Progenitor cell of endocrine pancreas (in vitro differentiated cells): ENCODE results near the gene SLC38A8. TPM values are rescaled to one million over a fixed set of nuclear protein-coding genes. Genes with fewer than 3 reads are reported as not detected.

Experiments used
- DNase-seq: peaks from one replicate; pipeline ENCODE4 v3.0.0; 2021; ENCODE audit warnings: low spot score; ENCODE audit not compliant: unreplicated experiment
- H3K27ac Mint-ChIP-seq: 2 replicates; pipeline ENCODE4 v1.8.0; 2021; ENCODE audit warnings: mild to moderate bottlenecking, moderate library complexity, mixed read lengths
- H3K27me3 Mint-ChIP-seq: 2 replicates; pipeline ENCODE4 v1.8.0; 2021; ENCODE audit warnings: mixed read lengths
- H3K36me3 Mint-ChIP-seq: 2 replicates; pipeline ENCODE4 v1.8.0; 2022; ENCODE audit warnings: mixed read lengths; ENCODE audit not compliant: insufficient read depth
- H3K4me1 Mint-ChIP-seq: 2 replicates; pipeline ENCODE4 v1.8.0; 2021; ENCODE audit warnings: low read depth, mixed read lengths
- H3K4me3 Mint-ChIP-seq: 2 replicates; pipeline ENCODE4 v1.8.0; 2021; ENCODE audit warnings: low read depth, mild to moderate bottlenecking, moderate library complexity, mixed read lengths
- H3K9me3 Mint-ChIP-seq: 2 replicates; pipeline ENCODE4 v1.8.0; 2021; ENCODE audit warnings: low read depth, mixed read lengths
- CTCF ChIP-seq: fragments of 200-600 bp; sonication (generic); IDR thresholded peaks from one replicate; pipeline ENCODE4 v1.5.0; 2021; ENCODE audit warnings: antibody characterized with exemption, mild to moderate bottlenecking; ENCODE audit not compliant: unreplicated experiment
- total RNA-seq: library from RNA; stranded (reverse); gene quantifications from 2 replicates; pipeline ENCODE4 v1.2.1, GENCODE V29; 2021

The SLC38A8 gene
- total RNA-seq, 1 donor from 2014 or later, result 0.24 TPM

GRCh38 chr16:84082835-84083569, 40.4 kb upstream of the SLC38A8 start:
- no peak for TF ChIP-seq CTCF
- H3K36me3 Mint-ChIP-seq, result peaks cover 16% of the 10 kb centered on the region
- no peak overlapping the region for H3K27ac Mint-ChIP-seq
- no peak for DNase-seq
- no peaks in the 10 kb centered on the region for H3K27me3 Mint-ChIP-seq
- no peaks in the 10 kb centered on the region for H3K9me3 Mint-ChIP-seq
- H3K4me1 Mint-ChIP-seq, result no peaks in the 10 kb centered on the region
- H3K4me3 Mint-ChIP-seq, result no peak overlapping the region

- Mint-ChIP-seq H3K36me3 (peaks cover 22% of the 10 kb centered on the region), H3K4me1 (no peaks in the 10 kb centered on the region), H3K27ac (no peak overlapping the region), H3K9me3 (no peaks in the 10 kb centered on the region), H3K27me3 (no peaks in the 10 kb centered on the region), H3K4me3 (no peak overlapping the region)
- TF ChIP-seq CTCF, result no peak
- DNase-seq, result no peak
Observed at GRCh38 chr16:84082110-84082509, 39.5 kb upstream of the SLC38A8 start.

- H3K9me3 Mint-ChIP-seq, result no peaks in the 10 kb centered on the region
- H3K4me3 Mint-ChIP-seq, result no peak overlapping the region
- no peak for TF ChIP-seq CTCF
- no peaks in the 10 kb centered on the region for H3K4me1 Mint-ChIP-seq
- DNase-seq, result no peak
- H3K27ac Mint-ChIP-seq, result peak overlapping the region; percentile 34
- peaks cover 24% of the 10 kb centered on the region for H3K36me3 Mint-ChIP-seq
- no peaks in the 10 kb centered on the region for H3K27me3 Mint-ChIP-seq
Observed at GRCh38 chr16:84081446-84081989, 38.9 kb upstream of the SLC38A8 start.

- Mint-ChIP-seq H3K27ac (peak overlapping the region; percentile 34), H3K4me1 (no peaks in the 10 kb centered on the region), H3K36me3 (peaks cover 28% of the 10 kb centered on the region), H3K27me3 (no peaks in the 10 kb centered on the region), H3K4me3 (no peak overlapping the region), H3K9me3 (no peaks in the 10 kb centered on the region)
- no peak for TF ChIP-seq CTCF
- no peak for DNase-seq
Observed at GRCh38 chr16:84080813-84081212, 38.2 kb upstream of the SLC38A8 start.

- H3K27ac Mint-ChIP-seq, result no peak overlapping the region
- H3K4me1 Mint-ChIP-seq, result no peaks in the 10 kb centered on the region
- H3K4me3 Mint-ChIP-seq, result no peak overlapping the region
- H3K9me3 Mint-ChIP-seq, result no peaks in the 10 kb centered on the region
- peaks cover 28% of the 10 kb centered on the region for H3K36me3 Mint-ChIP-seq
- no peak for TF ChIP-seq CTCF
- H3K27me3 Mint-ChIP-seq, result no peaks in the 10 kb centered on the region
- DNase-seq, result no peak
Observed at GRCh38 chr16:84080378-84080777, 37.8 kb upstream of the SLC38A8 start.
